Measurements from ENCODE around the gene SPOCK2.

SPOCK2 gene

GRCh38 chr10:72107325-72108003 lies 19.1 kb upstream of the SPOCK2 start:
- no peak for DNase-seq

GRCh38 chr10:72106896-72107295 lies 18.5 kb upstream of the SPOCK2 start:
- no peak for DNase-seq

GRCh38 chr10:72106154-72106849 lies 18.0 kb upstream of the SPOCK2 start:
- no peak for DNase-seq

- no peak for DNase-seq
Observed at GRCh38 chr10:72105710-72106109, 17.4 kb upstream of the SPOCK2 start.

GRCh38 chr10:72105098-72105475 lies 16.7 kb upstream of the SPOCK2 start:
- no peak for DNase-seq

GRCh38 chr10:72104472-72105097 lies 16.2 kb upstream of the SPOCK2 start:
- DNase-seq, result no peak

- DNase-seq, result no peak
Observed at GRCh38 chr10:72099600-72099921, 11.2 kb upstream of the SPOCK2 start.

- no peak for DNase-seq
Observed at GRCh38 chr10:72098836-72099599, 10.7 kb upstream of the SPOCK2 start.

- DNase-seq, result no peak
Observed at GRCh38 chr10:72098301-72098835, 10.0 kb upstream of the SPOCK2 start.

- no peak for DNase-seq
Observed at GRCh38 chr10:72097448-72098300, 9.3 kb upstream of the SPOCK2 start.

GRCh38 chr10:72096115-72097000 lies 8.0 kb upstream of the SPOCK2 start:
- DNase-seq, result no peak

- DNase-seq, result no peak
Observed at GRCh38 chr10:72095195-72095594, 6.8 kb upstream of the SPOCK2 start.

- DNase-seq, result no peak
Observed at GRCh38 chr10:72094574-72094973, 6.2 kb upstream of the SPOCK2 start.

GRCh38 chr10:72093450-72093849 lies 5.1 kb upstream of the SPOCK2 start:
- DNase-seq, result no peak

GRCh38 chr10:72092987-72093386 lies 4.6 kb upstream of the SPOCK2 start:
- no peak for DNase-seq

- no peak for DNase-seq
Observed at GRCh38 chr10:72092171-72092924, 4.0 kb upstream of the SPOCK2 start.

- no peak for DNase-seq
Observed at GRCh38 chr10:72090326-72090725, 2.0 kb upstream of the SPOCK2 start.

- DNase-seq, result no peak
Observed at GRCh38 chr10:72089618-72090017, 1.3 kb upstream of the SPOCK2 start.

- DNase-seq, result peak; percentile 43
Observed at GRCh38 chr10:72088889-72089575, 681 bp upstream of the SPOCK2 start.
